ENCODE data around the gene HCK. TPM values are rescaled to one million over a fixed set of nuclear protein-coding genes. Genes with fewer than 3 reads are reported as not detected.

Gene HCK
- total RNA-seq, 2 donors from 2014 or later, result 1.3 to 7.5 TPM

DNA sequence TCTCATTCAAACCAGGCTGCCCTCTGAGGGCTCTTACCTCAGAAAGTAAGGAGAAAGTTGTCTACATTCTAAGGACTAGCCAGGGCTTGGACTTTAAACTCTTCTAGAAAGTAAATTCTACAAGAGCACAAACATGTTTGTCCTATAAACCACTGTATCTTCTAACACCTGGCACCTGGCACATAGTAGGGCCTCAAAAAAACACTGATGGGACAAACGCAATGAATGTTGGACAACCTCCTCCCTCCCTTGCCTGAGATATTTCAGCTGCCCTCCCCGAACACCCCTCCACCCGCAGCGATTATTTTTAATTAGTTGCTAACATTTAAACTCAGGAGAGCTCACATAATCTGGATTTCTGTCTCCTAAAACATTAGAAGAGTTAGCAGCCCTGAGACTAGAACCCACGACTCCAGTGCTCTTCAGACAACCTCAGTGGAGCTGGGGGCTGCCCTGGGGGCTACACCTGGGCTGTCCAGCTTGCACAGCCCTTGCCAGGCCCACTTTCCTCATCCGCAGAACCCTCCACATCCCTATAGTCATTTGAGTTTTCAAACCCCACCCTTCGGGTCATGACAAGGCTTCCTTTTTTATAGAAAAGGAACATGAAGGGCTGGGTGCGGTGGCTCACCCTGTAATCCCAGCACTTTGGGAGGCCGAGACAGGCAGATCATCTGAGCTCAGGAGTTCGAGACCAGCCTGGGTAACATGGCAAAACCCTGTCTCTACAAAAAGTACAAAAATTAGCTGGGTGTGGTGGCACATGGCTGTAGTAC is 4.9 kb downstream of the HCK start:
- Mint-ChIP-seq H3K27ac (no peak overlapping the region), H3K4me3 (no peak overlapping the region), H3K36me3 (ENCODE audit: low read depth) (peaks cover 7% of the 10 kb centered on the region)

DNA sequence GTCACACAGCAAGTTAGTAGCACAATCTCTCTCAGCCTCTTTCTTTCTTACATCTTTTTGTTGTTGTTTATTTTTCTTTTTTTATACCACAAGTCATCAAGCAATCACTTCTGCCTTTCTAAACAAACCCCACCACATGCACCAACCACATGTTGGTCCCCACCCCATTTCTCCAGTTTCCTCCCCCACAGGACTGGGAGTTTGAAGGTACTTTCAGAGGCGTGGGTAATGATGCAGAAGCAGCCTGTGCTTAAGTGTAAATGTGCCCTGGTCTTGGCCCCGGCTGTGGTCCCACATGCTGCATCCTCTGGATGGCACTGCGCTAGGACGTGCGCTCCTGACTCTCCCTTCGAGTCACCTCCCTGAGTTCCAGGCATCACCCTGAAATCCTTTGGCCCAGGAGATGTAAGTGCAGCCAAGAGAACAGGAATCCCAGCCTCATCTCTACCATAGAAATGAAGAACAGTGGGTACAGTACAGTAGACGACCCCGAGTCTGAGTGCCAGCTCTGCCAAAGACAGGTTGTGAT is 5.7 kb downstream of the HCK start:
- Mint-ChIP-seq H3K4me1 (peaks cover 4% of the 10 kb centered on the region), H3K27ac (no peak overlapping the region), H3K27me3 (peaks cover 72% of the 10 kb centered on the region), H3K4me3 (no peak overlapping the region), H3K36me3 (ENCODE audit: low read depth) (peaks cover 5% of the 10 kb centered on the region)
- no peak for ATAC-seq
- H3K9me3 ChIP-seq (ENCODE audit: control insufficient read depth, low read length, poor library complexity, severe bottlenecking), result no peaks in the 10 kb centered on the region
- no peak for DNase-seq

More for the DNA sequence above, 4.9 kb downstream of the HCK start:
- H3K9me3 ChIP-seq (ENCODE audit: control insufficient read depth, low read length, poor library complexity, severe bottlenecking), result no peaks in the 10 kb centered on the region
- H3K27me3 Mint-ChIP-seq, result peaks cover 69% of the 10 kb centered on the region
- DNase-seq, result no peak
- no peak for ATAC-seq
- H3K4me1 Mint-ChIP-seq, result peaks cover 5% of the 10 kb centered on the region

DNA sequence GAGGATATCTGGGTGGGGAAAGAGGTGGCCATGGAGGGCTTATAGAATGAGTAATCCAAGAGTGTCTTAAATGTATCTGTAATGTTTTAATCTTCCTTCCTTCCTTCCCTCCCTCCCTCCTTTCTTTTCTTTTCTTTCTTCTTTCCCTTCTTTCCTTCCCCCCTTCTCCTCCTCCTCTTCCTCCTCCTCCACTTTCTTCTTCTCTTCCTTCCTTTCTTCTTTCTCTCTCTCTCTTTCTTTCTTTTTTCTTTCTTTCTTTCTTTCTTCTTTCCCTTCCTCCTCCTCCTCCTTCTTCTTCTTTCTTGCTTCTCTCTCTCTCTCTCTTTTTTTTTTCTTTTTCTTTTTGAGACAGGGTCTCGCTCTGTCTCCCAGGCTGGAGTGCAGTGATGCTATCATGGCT is 7.1 kb downstream of the HCK start:
- no peaks in the 10 kb centered on the region for H3K9me3 ChIP-seq (ENCODE audit: control insufficient read depth, low read length, poor library complexity, severe bottlenecking)
- Mint-ChIP-seq H3K27ac (no peak overlapping the region), H3K4me1 (peaks cover 2% of the 10 kb centered on the region), H3K36me3 (ENCODE audit: low read depth) (peaks cover 5% of the 10 kb centered on the region), H3K4me3 (no peak overlapping the region), H3K27me3 (peaks cover 61% of the 10 kb centered on the region)
- no peak for ATAC-seq
- DNase-seq, result no peak

DNA sequence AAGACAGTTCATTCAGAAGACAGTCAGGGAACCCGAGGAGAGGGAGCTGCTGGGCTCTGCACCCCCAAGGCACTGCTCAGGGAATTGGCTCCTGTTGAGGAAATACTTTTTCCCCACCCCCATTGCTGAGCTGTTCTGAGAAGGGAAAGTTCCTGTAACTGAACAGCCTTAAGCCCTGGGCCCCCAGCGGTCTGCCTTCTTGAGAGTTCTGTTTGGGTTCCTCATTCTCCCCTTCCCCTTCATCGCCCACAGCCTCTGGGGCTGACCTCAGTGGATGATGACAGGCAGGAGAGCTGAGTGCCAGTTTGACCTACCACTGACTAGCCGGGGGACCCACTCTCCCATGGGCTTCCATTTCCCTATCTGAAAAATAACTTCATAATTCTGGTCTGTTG is 10.7 kb downstream of the HCK start:
- peak; percentile 44 for ATAC-seq
- Mint-ChIP-seq H3K27ac (no peak overlapping the region), H3K36me3 (ENCODE audit: low read depth) (peaks cover 5% of the 10 kb centered on the region), H3K4me1 (peaks cover 2% of the 10 kb centered on the region), H3K27me3 (peaks cover 65% of the 10 kb centered on the region), H3K4me3 (no peak overlapping the region)
- H3K9me3 ChIP-seq (ENCODE audit: control insufficient read depth, low read length, poor library complexity, severe bottlenecking), result no peaks in the 10 kb centered on the region
- no peak for DNase-seq

DNA sequence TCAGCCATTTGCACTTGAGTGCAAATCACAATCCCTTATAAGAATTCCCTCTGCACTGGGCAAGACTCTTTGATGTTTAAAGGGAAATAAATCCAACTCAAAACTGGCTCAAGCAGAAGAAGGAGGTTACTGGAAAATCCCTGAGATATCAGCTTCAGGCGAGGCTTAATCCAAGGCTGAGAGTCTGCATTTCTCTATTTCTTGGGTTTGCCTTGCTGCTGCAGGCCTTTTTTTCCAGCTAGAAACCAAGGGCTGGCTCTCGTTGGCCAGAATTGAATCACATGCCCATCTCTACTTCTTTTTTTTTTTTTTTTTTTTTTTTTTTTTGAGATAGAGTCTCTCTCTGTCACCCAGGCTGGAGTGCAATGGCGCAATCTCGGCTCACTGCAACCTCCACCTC is 11.7 kb downstream of the HCK start:
- H3K9me3 ChIP-seq (ENCODE audit: control insufficient read depth, low read length, poor library complexity, severe bottlenecking), result no peaks in the 10 kb centered on the region
- Mint-ChIP-seq H3K4me3 (no peak overlapping the region), H3K36me3 (ENCODE audit: low read depth) (peaks cover 5% of the 10 kb centered on the region), H3K27ac (no peak overlapping the region), H3K4me1 (peaks cover 2% of the 10 kb centered on the region), H3K27me3 (peaks cover 57% of the 10 kb centered on the region)
- ATAC-seq, result no peak
- no peak for DNase-seq

DNA sequence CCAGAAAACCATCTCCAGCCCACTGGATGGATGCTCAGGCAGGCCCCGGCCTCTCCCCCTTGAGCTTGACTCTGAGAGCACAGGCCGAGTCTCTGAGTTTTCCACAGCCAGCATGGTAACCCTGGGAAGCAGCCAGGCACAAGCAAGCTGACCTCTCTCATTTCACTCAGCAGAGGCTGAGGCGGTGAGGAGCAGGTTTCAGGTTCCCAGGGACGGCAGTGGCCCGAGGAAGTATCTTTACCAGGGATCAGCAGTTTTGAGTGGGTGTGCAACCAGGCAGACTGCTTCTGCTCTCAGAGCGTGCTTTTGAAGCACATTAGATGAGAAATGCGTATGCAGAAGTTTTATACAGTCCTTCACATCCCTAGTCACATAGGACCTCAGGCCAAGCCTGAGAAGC is 12.6 kb downstream of the HCK start:
- H3K4me1 Mint-ChIP-seq, result peaks cover 2% of the 10 kb centered on the region
- no peak overlapping the region for H3K27ac Mint-ChIP-seq
- H3K4me3 Mint-ChIP-seq, result no peak overlapping the region
- peaks cover 5% of the 10 kb centered on the region for H3K36me3 Mint-ChIP-seq (ENCODE audit: low read depth)
- no peak for ATAC-seq
- peaks cover 48% of the 10 kb centered on the region for H3K27me3 Mint-ChIP-seq
- no peak for DNase-seq
- H3K9me3 ChIP-seq (ENCODE audit: control insufficient read depth, low read length, poor library complexity, severe bottlenecking), result no peaks in the 10 kb centered on the region

DNA sequence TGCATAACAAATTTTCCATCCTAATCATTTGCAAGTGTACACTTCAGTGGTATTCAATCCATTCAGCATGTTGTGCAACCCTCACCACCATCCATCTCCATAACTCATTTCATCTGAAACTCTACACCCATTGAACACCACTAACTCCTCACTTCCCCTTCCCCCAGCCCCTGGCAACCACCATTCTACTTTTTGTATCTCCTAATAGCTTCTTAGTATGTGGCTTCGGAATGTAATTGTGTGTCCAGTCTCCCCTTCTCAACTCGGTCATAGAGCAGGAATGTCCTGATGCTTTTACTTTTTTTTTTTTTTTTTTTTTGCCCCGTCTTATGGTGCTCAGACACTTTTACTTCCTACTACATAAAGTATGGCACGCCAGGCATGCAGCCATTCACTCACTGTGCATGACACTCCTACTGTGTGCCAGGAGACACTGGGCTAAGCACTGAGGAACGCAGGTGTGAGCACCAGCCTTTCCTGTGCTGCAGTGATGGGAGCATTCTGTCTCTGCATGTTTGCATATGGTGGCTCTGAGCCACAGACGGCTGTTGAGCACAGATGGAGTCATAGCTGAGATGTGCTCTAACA is 15.3 kb downstream of the HCK start:
- no peak for ATAC-seq
- no peak overlapping the region for H3K27ac Mint-ChIP-seq
- peaks cover 7% of the 10 kb centered on the region for H3K4me1 Mint-ChIP-seq
- H3K9me3 ChIP-seq (ENCODE audit: control insufficient read depth, low read length, poor library complexity, severe bottlenecking), result no peaks in the 10 kb centered on the region
- no peak for DNase-seq
- H3K27me3 Mint-ChIP-seq, result peaks cover 31% of the 10 kb centered on the region
- no peaks in the 10 kb centered on the region for H3K36me3 Mint-ChIP-seq (ENCODE audit: low read depth)
- H3K4me3 Mint-ChIP-seq, result no peak overlapping the region

DNA sequence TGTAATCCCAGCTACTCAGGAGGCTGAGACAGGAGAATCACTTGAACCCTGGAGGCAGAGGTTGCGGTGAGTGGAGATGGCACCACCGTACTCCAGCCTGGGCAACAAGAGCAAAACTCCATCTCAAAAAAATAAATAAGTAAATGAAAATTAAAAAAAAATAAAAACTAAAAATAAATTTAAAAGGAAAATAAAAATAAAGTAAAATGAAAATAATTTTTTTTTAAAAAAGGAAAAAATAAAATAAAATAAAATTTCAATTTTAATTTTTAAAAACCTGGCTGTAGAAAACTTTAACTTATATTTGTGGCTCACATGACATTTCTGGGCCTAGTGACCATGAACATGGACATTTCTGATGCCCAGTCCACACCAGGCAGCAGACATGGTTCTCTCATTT is 16.1 kb downstream of the HCK start:
- Mint-ChIP-seq H3K36me3 (ENCODE audit: low read depth) (no peaks in the 10 kb centered on the region), H3K27me3 (peaks cover 28% of the 10 kb centered on the region), H3K4me3 (no peak overlapping the region), H3K27ac (no peak overlapping the region), H3K4me1 (peaks cover 5% of the 10 kb centered on the region)
- H3K9me3 ChIP-seq (ENCODE audit: control insufficient read depth, low read length, poor library complexity, severe bottlenecking), result no peaks in the 10 kb centered on the region
- ATAC-seq (no peak), DNase-seq (no peak)

DNA sequence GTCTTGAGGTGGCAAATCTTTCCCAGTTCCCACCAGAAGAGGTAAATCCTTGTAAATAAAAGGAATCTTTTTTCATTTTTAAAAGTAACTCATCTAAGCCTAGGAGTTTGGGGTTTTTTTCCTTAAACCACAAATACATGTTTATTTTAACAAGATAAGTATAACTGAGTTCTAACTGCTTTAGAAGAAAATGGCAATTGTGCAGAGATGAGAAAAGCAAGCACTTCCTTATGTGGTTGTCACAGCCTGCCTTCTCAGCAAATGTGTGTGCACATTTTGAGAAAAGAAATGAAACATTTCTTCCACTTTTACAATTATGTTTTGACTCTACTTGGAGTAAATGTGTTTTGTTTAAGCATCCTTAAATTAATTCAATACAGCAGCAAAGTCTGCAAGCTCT is 17.7 kb downstream of the HCK start:
- Mint-ChIP-seq H3K27ac (no peak overlapping the region), H3K4me1 (peaks cover 5% of the 10 kb centered on the region), H3K4me3 (no peak overlapping the region), H3K27me3 (peaks cover 28% of the 10 kb centered on the region), H3K36me3 (ENCODE audit: low read depth) (no peaks in the 10 kb centered on the region)
- H3K9me3 ChIP-seq (ENCODE audit: control insufficient read depth, low read length, poor library complexity, severe bottlenecking), result no peaks in the 10 kb centered on the region
- ATAC-seq (no peak), DNase-seq (no peak)

DNA sequence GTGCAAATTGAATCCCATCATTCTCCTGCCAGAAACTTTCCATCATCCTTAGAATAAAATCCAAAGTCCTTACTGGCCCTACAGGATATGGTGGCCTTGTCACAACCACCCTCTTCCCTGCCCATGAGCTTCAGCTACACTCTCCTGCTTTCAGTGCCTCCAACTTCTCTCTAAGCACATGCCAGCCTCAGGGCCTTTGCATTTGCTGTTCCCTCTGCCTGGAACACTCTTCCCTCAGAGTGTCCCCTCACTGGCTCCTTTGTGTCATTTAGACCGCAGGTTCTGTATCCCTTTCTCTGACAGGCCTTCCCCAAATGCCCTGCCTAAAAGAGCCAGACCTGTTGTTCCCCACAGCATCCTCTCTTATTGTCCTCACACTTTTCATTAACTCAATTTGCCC is 18.2 kb downstream of the HCK start:
- Mint-ChIP-seq H3K36me3 (ENCODE audit: low read depth) (no peaks in the 10 kb centered on the region), H3K27ac (no peak overlapping the region), H3K4me1 (peaks cover 5% of the 10 kb centered on the region), H3K4me3 (no peak overlapping the region), H3K27me3 (peaks cover 32% of the 10 kb centered on the region)
- DNase-seq, result no peak
- H3K9me3 ChIP-seq (ENCODE audit: control insufficient read depth, low read length, poor library complexity, severe bottlenecking), result no peaks in the 10 kb centered on the region
- ATAC-seq, result no peak

DNA sequence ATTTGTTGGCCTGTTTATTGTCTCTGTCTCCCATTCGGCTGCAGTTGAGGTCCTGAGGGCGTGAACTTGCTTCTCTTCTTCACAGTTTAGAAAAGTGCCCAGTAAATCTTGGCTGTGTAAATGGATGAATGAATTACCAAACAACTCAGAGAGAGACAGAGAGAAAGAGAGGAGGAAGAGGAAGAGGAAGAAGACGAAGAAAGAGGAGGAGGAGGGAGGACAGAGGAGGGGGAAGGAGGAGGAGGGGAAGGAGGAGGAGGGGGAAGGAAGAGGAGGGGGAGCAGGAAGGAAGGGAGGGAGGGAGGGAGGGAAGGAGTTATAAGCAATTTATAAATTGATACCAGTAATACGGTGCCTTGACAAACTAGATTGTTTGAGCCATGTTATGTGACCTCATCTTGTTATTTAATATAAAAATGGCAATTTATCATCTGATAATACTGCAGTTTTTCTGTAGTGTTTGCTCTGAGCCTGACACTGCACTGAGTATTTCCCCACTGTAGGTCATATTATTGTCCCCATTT is 18.7 kb downstream of the HCK start:
- DNase-seq (no peak), ATAC-seq (no peak)
- Mint-ChIP-seq H3K27ac (no peak overlapping the region), H3K27me3 (peaks cover 37% of the 10 kb centered on the region), H3K4me3 (no peak overlapping the region), H3K4me1 (peaks cover 5% of the 10 kb centered on the region), H3K36me3 (ENCODE audit: low read depth) (no peaks in the 10 kb centered on the region)
- H3K9me3 ChIP-seq (ENCODE audit: control insufficient read depth, low read length, poor library complexity, severe bottlenecking), result no peaks in the 10 kb centered on the region

DNA sequence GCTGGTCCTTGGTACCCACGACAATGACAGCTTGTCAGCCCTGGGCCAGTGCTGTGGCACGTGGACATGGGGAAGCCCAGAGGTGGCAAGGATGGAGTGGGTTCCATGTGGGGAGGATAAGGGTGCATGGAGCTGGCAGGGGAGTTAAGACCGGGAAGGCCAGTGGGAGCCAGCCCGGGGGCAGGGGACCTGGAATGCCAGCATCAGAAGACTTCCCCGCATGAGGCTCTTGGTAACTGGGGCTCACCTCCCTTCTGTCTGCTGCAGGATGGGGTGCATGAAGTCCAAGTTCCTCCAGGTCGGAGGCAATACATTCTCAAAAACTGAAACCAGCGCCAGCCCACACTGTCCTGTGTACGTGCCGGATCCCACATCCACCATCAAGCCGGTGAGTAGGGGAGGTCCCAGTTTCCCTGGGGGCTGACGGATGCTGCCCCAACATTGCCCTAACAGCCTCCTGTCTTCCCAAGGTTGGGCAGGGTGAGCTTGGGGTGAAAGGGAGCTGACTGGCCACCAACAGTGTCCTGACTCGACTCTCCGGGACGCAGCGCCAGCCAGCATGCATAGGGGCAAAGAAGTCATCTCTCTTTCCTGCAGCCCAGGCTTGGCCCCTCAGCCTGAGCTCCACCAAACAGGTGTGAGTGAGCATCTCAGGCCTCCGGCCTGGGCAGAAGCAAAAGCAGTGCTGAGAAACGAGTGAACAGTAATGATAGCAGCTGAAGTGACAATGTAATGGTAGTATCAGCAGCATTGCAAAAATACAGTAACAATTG is 19.5 kb downstream of the HCK start:
- no peak overlapping the region for H3K27ac Mint-ChIP-seq
- no peaks in the 10 kb centered on the region for H3K9me3 ChIP-seq (ENCODE audit: control insufficient read depth, low read length, poor library complexity, severe bottlenecking)
- no peaks in the 10 kb centered on the region for H3K36me3 Mint-ChIP-seq (ENCODE audit: low read depth)
- H3K4me1 Mint-ChIP-seq, result peaks cover 5% of the 10 kb centered on the region
- peaks cover 43% of the 10 kb centered on the region for H3K27me3 Mint-ChIP-seq
- ATAC-seq, result no peak
- no peak for DNase-seq
- no peak overlapping the region for H3K4me3 Mint-ChIP-seq

DNA sequence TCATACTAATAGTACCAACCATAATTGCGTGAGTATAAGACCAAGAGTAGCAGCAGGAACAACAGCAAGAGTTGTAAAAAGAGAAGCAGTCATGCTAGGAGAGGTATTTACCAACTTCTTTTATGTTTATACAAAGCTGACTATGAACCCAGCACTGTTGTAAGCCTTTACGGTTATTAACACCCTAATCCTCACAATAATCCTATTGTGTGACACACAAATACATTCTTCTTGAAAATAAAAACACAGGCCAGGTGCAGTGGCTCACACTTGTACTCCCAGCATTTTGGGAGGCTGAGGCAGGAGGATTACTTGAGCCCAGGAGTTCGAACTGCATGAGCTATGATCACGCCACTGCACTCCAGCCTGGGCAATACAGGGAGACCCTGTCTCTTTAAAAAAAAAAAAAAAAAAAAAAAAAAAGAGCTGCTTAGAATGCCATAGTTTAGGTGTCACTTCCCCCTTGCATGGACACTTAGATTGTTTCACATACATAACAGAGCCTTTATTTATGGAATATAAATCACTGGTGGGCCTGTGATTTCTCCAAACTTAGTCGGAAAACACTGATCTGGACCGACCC is 20.2 kb downstream of the HCK start:
- peaks cover under 1% of the 10 kb centered on the region for H3K36me3 Mint-ChIP-seq (ENCODE audit: low read depth)
- H3K9me3 ChIP-seq (ENCODE audit: control insufficient read depth, low read length, poor library complexity, severe bottlenecking), result no peaks in the 10 kb centered on the region
- DNase-seq, result no peak
- H3K27me3 Mint-ChIP-seq, result peaks cover 37% of the 10 kb centered on the region
- no peak overlapping the region for H3K27ac Mint-ChIP-seq
- ATAC-seq, result no peak
- H3K4me1 Mint-ChIP-seq, result peaks cover 5% of the 10 kb centered on the region
- H3K4me3 Mint-ChIP-seq, result no peak overlapping the region
